GM20431 (cell line): Measurements from ENCODE around the gene MAB21L4.

ENCODE experiments used
- in situ Hi-C: fragments of 300-500 bp; cut with MseI, MboI; formaldehyde crosslinking; loops from one replicate; pipeline ENCODE4 v1.15.0; 2020; ENCODE audit warnings: low sequenced_read_pairs; ENCODE audit not compliant: unreplicated experiment

The MAB21L4 gene

DNA sequence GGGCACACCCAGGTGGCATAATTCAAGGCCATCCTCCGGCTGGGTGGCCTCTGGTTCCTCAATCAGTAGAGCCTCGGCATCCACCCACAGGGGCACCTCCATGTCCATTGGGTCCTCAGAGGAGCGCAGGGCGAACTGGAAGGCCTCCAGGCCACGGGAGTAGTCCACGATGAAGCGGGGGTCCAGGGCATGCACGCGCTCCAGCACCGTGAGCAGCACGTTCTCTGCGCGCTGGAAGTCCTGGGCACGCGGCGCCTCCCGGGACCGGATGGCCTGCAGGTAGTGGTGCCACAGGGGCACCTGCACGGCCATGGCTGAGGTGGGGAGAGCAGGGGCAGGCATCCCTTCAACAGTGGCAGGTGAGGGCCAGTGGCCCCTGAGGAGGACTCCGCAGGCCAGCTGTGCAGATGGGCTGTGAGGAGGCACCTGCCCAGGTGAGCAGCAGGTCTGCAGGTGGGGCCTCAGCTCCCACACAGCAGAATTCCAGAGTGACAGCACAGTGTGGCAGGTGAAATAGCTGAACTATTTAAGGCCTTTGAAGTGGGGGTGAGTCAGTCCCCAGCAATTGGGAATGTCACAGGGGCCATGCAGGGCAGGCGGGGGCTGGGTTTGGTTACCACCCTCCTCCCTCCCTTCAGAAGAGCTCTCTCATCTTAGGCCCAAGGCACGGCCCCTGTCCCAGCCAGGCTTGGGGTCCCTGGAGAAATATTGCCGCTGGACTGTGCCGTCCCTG, at the start of gene MAB21L4:
MAB21L4 (minus strand) TSS at position 501 of the 733 bp plus-strand sequence; CDS start at position 342, 159 bp downstream.
- in situ Hi-C loops, result no loop called here

DNA sequence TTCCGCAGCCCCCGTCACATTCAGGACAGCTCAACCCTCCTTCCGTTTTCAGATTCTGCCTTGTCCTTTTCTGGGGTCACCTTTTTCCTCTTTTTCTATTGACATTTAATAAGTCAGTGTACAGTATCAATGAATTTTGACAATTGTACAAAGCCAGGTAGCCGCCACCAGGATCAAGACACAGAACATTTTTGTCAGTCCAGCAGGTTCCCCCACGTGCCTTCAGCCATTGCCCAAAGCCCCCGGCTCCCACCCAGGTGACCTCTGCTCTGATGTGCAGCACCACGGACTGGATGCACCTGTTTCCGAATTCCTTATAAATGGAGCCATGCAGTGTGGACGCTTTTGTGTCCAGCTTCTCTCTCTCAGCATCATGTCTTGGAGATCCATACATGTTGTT, 40.1 kb upstream of the MAB21L4 start:
- in situ Hi-C loops, result no loop called here

GRCh38 chr2:240935103-240935876, 39.3 kb upstream of the MAB21L4 start:
- in situ Hi-C loops, result no loop called here

DNA sequence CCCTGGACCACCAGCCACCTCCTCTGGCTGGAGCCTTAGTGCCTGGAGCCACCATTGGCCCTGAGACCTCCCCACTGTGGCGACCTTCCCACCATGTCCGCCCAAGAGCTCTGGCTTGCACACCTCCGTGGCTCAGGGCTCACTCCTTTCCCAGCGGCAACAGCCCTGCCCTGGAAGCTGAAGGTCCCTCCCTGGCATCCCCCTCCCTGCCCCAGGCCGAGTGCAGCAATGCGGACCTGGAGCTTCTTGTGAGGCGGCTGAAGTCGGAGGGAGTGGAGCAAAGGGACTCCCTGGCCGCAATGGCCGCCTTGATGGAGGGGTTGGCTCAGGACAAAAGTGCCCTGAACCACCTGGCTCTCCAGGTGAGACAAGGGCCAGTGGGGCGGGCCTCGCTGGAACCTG, 38.7 kb upstream of the MAB21L4 start:
- in situ Hi-C loops, result no loop called here

DNA sequence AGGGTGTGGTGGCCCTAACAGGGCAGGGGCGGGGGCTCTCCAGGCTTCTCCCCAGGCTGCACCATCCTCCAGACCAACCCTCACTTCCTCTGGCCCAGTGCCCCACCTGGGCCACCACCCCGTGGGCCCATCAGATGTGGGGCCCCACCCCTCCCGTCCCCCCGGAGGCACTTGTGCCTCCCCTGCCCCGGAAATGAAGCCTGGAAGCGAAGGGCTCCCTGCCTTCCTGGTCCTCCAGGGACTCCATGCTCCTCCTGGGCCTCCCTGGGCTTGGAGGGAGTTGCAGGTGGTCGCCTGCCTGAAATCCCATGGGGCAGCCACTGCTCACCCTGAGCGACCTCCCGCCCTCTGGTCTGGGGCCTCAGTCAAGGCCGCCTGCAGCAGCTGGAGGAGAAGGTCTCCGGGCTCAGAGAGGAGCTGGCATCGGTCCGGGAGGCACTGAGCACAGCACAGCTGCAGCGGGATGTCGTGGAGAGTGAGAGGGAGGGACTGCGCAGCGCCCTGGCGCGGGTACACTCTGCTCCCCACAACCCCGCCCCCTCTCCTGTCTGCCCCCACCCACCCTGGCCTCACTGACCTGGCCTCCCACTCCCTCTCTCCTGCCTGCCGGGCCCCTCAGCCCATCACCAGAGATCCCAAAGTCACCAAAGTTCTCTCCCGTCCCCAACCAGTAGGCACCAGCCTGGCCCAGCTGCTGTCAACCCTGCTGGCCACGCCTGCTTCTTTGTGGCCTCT, 38.2 kb upstream of the MAB21L4 start:
- in situ Hi-C loops, result no loop called here

DNA sequence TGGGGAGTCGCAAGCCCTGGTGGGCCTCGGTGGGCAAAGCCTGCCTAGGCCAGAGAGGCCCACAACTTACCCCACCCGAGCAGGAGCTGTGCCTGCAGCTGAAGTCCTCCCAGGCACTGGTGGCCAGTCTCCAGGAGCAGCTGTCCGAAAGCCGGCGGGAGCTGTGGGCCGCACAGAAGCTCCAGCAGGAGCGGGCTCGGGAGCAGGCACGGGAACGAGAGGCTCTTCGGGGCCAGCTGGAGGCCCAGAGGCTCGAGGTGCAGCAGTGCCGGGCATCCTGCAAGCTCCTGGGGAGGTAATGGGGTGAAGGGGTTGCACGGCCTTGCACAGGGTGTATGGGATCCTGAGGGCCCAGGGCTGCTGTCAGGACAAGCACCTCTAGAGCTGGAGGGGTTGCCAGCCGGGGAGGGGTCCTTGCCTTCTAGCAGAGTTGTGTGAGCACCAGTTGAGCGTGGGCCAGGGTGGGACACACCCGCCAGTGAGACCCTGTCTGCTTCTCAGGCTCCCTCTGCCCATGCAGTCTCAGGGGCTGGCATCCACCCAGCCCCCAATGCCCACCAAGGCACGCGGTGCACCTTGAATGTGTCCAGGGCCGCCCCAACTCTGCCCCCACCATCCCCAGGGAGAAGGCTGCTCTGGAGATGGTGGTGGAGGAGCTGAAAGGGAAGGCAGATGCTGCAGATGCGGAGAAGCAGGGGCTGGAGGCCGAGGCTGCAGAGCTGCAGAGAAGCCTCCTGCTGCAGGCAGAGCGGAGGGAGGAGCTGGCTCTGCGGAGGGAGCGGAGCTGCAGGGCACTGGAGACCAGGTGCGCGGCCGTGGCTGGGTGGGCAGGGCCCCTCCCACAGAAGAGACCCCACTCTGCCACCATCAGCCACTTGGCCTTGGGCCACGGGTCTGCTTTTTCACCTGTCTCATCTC, 37.4 kb upstream of the MAB21L4 start:
- in situ Hi-C loops, result no loop called here

GRCh38 chr2:240932724-240933047, 36.7 kb upstream of the MAB21L4 start:
- in situ Hi-C loops, result no loop called here

- in situ Hi-C loops, result no loop called here
Measured at GRCh38 chr2:240932001-240932723, 36.2 kb upstream of the MAB21L4 start.

- in situ Hi-C loops, result no loop called here
Measured at GRCh38 chr2:240931319-240931949, 35.5 kb upstream of the MAB21L4 start.

DNA sequence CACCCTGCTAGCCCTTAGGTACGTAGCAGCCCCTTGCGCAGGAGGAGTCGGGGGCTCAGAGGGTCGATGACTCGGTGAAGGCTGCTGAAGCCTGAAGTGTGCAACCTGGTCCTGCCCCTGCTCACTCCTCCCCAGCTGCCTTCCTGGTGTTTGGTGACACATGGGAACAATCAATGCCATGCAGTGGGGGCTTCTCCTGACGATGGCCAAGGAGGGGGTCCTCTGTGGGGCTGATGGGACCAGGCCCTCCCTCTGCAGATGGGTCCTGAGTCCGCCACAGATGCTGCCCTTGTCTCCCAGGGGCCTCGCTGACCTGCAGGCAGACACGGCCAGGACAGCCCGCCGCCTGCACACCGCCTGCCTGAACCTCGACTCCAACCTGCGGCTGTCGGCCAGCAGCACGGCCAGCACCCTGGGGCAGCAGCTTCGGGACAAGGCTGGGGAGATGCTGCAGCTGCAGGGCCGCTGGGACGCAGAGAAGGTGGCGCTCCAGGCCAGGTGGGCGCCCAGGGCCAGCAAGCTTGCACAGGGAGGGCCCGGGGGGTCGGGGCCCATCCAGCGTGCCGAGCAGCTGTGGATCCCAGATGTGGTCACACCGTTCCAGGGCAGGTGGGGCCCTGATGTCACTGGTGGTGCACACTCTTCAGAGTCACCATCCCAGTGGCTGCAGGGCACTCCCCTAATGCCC, 34.8 kb upstream of the MAB21L4 start:
- in situ Hi-C loops, result no loop called here

DNA sequence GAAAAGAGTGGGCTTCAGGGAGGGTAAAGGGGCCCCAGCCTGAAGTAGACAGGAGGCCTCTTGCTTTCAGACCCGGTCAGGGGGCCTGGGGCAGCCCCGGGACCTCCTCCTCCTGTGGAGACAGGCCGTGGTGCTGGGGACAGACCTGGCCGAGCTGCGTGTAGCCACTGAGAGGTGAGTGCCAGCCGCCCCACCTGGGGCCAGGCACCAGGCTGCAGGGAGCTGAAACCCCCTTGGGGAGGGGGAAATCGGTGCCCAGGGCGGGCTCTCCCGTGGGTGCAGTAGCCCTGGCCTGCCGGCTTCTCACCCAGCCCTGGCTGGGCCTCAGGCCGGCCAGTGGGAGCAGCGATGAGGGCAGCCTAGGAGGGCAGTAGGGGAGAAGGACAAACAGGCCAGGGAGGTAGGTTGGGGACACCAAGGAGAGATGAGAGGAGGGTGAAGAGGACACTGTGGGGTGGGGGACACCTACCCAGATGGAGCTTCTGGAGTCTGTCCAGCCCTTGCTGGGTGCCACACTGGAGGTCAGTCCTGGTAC, 34.2 kb upstream of the MAB21L4 start:
- in situ Hi-C loops, result no loop called here

DNA sequence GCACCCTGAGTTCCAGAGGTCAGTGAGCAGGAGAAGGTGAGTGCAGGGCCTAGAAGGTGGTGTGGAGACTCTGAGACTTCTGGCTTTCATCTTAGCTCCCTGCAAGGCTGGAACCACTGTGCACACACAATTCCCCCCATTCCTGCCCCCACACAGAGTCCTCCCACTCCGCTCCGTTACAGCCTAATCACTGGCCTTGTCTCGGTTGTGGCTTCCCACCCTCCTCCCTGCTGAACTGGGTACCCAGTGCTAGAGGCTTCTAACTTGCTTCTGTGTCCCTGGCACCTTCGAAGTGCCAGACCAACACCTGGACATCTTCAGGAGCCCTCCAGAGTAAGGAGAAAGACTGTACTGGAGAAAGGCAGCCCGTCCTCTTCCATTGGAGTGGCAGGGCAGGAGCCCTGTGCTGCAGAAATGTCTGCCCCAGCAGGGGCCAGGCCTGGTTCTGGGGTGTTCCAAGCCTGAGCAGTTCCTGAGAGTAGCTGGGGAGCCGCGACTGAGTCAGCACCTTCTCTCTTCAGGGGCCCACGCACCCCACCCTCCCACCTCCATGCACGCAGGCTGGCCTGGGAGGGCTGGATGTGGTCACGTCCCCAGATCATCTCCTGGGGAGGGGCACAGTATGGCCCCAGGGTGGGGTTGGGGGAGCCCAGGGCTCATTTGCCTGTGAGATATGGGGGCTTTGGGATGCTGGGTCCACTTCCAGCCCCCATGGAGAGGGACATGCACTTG, 33.6 kb upstream of the MAB21L4 start:
- in situ Hi-C loops, result no loop called here

GRCh38 chr2:240928476-240929363, 32.8 kb upstream of the MAB21L4 start:
- in situ Hi-C loops, result no loop called here

GRCh38 chr2:240927390-240927781, 31.4 kb upstream of the MAB21L4 start:
- in situ Hi-C loops, result no loop called here

- in situ Hi-C loops, result no loop called here
Measured at GRCh38 chr2:240926516-240927389, 30.8 kb upstream of the MAB21L4 start.
